ENCODE data around the gene UNC45B. TPM values are rescaled to one million over a fixed set of nuclear protein-coding genes. Genes with fewer than 3 reads are reported as not detected.

UNC45B gene
- total RNA-seq, 4 donors from 2014 or later: 0.14 TPM; not detected in 3

DNA sequence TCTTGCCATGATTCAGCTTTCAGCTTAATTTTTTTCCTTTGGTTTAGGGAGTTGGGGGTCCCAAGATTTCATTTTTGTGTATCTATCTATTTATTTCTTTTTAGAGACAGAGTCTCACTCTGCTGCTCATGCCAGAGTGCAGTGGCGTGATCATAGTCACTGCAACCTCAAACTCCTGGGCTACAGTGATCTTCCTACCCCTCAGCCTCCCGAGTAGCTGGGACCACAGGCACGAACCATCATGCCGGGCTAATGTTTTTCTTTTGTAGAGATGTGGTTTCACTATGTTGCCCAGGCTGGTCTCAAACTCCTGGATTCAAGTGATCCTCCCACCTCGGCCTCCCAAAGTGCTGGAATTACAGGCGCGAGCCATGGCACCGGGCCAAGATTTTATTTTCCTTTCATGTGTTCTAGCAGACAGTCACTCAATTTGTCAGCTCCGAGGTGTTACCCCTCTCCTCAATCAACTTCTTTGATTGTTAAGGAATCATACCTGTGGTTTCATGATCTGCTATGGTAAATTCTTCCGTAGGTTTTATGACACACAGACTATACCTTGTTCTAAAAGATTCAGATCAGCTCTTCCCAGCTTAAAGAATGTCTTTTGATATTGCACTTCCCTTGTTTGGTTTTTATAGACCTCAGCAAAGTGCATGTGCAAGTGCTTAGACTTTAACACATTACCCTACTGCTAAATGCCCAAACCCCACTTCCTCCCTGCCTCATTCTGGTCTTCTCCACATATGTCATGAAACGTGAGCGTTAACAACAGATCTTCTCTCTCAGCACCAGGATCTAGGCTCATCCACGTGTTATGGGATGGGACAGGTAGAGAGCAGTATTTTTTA is 13.0 kb downstream of the UNC45B start:
- in situ Hi-C loops (cut with MboI; ENCODE audit: low pct_ligation_motif_present in 1 of 4, low pct_unique_long_range_greater_than_20kb in 1 of 4, low sequenced_read_pairs in 3 of 4) (loop anchor here in 3 of 4 donors (10.0 to 25.0 kb wide), 3 partner anchors 374 to 577 kb away; partner anchors contain the start of genes SLFN12L (in 3 of the 3) and RASL10B (in 1 of the 3)), intact Hi-C loops (cut with DNase I; ENCODE audit: low total_unique reads) (no loop called here)
- peak overlapping the region in 1 of 4 donors; percentile 6 for H3K27ac ChIP-seq
- H3K4me1 ChIP-seq: no peaks in the 10 kb centered on the region
- no peaks in the 10 kb centered on the region for H3K27me3 ChIP-seq
- DNase-seq: no peak
- no peaks in the 10 kb centered on the region for H3K36me3 ChIP-seq
- WGBS, 2 donors (ENCODE audit: low coverage in 1 of 2): 53 to 59% methylated on average over 10 to 13 of the region's 13 CpGs
- no peaks in the 10 kb centered on the region for H3K9me3 ChIP-seq
- H3K4me3 ChIP-seq: no peak overlapping the region
- TF ChIP-seq POLR2AphosphoS5 (IDR thresholded peaks at IDR 0.05): no peak
- no peak for TF ChIP-seq POLR2A (IDR thresholded peaks at IDR 0.05)
- no peak for TF ChIP-seq EP300 (IDR thresholded peaks at IDR 0.05; ENCODE audit: low read depth)
- TF ChIP-seq, protein P1, sequence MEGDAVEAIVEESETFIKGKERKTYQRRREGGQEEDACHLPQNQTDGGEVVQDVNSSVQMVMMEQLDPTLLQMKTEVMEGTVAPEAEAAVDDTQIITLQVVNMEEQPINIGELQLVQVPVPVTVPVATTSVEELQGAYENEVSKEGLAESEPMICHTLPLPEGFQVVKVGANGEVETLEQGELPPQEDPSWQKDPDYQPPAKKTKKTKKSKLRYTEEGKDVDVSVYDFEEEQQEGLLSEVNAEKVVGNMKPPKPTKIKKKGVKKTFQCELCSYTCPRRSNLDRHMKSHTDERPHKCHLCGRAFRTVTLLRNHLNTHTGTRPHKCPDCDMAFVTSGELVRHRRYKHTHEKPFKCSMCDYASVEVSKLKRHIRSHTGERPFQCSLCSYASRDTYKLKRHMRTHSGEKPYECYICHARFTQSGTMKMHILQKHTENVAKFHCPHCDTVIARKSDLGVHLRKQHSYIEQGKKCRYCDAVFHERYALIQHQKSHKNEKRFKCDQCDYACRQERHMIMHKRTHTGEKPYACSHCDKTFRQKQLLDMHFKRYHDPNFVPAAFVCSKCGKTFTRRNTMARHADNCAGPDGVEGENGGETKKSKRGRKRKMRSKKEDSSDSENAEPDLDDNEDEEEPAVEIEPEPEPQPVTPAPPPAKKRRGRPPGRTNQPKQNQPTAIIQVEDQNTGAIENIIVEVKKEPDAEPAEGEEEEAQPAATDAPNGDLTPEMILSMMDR (IDR thresholded peaks at IDR 0.05): no peak

DNA sequence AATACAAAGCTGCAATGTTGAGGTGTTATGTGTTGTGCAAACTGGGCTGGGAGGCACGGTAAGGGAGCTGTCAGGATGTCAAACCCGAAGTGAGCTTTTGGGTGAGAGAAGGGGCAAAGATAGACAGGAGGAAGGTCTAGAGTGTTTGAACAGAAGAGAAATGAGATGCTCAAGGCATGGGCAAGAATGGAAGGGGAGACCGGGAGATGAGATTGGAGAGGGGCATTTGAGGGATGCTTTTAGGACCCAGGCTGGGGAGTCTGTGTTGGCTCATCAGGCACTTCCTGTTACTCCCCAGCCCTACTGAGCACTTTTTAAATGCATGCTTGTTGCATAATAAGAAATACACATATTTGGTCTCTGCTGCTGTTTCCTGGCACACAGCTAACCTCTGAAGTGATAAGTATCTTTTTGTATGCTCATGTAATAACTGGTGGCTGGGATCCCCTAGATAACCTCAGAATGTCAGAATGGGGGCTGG is 13.7 kb downstream of the UNC45B start:
- Histone ChIP-seq H3K4me3 (no peak overlapping the region), H3K27me3 (no peaks in the 10 kb centered on the region), H3K9me3 (no peaks in the 10 kb centered on the region), H3K27ac (peak overlapping the region in 1 of 4 donors; percentile 6), H3K4me1 (no peaks in the 10 kb centered on the region), H3K36me3 (no peaks in the 10 kb centered on the region)
- intact Hi-C loops (cut with DNase I; ENCODE audit: low total_unique reads): no loop called here
- 69% methylated on average over 3 of the region's 3 CpGs; no CpG with 5 or more reads in 1 of the 2 donors for WGBS, 2 donors (ENCODE audit: low coverage in 1 of 2)
- TF ChIP-seq, protein P1 (IDR thresholded peaks at IDR 0.05): no peak
- TF ChIP-seq EP300 (IDR thresholded peaks at IDR 0.05; ENCODE audit: low read depth): no peak
- no peak for TF ChIP-seq POLR2AphosphoS5 (IDR thresholded peaks at IDR 0.05)
- no peak for TF ChIP-seq POLR2A (IDR thresholded peaks at IDR 0.05)
- no peak for DNase-seq
- in situ Hi-C loops (cut with MboI; ENCODE audit: low pct_ligation_motif_present in 1 of 4, low pct_unique_long_range_greater_than_20kb in 1 of 4, low sequenced_read_pairs in 3 of 4): loop anchor here in 3 of 4 donors (10.0 to 25.0 kb wide), 3 partner anchors 373 to 576 kb away; partner anchors contain the start of genes SLFN12L (in 3 of the 3) and RASL10B (in 1 of the 3)

DNA sequence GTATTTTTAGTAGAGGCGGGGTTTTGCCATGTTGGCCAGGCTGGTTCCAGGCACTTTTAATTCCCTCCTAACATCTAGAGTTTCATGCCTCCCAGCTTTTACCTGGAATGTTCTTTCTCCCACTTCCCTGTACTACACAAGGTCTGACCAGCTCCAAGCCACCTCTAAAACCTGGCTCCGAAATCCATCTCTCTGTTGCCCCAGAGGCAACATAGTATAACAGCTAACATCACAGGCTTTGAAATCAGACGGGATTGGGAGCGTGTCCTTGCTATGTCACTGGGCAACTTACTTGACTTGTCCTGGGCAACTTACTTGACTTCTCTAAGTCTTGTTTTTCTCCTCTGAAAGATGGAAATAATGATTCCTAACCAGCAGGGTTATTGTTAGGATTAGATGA is 15.1 kb downstream of the UNC45B start:
- Histone ChIP-seq H3K9me3 (no peaks in the 10 kb centered on the region), H3K27me3 (no peaks in the 10 kb centered on the region), H3K4me1 (no peaks in the 10 kb centered on the region), H3K4me3 (no peak overlapping the region), H3K27ac (no peak overlapping the region), H3K36me3 (no peaks in the 10 kb centered on the region)
- intact Hi-C loops (cut with DNase I; ENCODE audit: low total_unique reads) (no loop called here), in situ Hi-C loops (cut with MboI; ENCODE audit: low pct_ligation_motif_present in 1 of 4, low pct_unique_long_range_greater_than_20kb in 1 of 4, low sequenced_read_pairs in 3 of 4) (loop anchor here in 3 of 4 donors (10.0 to 25.0 kb wide), 3 partner anchors 372 to 575 kb away; partner anchors contain the start of genes SLFN12L (in 3 of the 3) and RASL10B (in 1 of the 3))
- no peak for TF ChIP-seq POLR2AphosphoS5 (IDR thresholded peaks at IDR 0.05)
- no peak for TF ChIP-seq POLR2A (IDR thresholded peaks at IDR 0.05)
- TF ChIP-seq, protein P1 (IDR thresholded peaks at IDR 0.05): no peak
- no peak for TF ChIP-seq EP300 (IDR thresholded peaks at IDR 0.05; ENCODE audit: low read depth)
- 83 to 87% methylated on average over 3 to 4 of the region's 4 CpGs for WGBS, 2 donors (ENCODE audit: low coverage in 1 of 2)
- no peak for DNase-seq

DNA sequence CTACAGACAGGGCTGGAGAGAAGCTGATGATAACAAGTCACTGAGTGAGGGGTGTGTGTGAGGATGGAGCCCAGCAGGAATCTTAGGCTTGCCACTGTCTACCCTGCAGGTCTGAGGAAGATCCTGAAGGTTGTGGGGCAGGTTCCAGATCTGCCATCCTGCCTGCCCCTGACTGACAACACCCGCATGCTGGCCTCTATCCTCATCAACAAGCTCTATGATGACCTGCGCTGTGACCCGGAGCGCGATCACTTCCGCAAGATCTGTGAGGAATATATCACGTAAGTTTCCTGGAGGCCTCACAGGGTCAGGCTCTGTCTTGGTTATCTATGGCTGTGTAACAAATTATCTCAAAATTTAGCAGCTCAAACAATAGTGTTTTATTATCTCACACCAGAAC is 16.3 kb downstream of the UNC45B start:
- Histone ChIP-seq H3K9me3 (no peaks in the 10 kb centered on the region), H3K4me1 (no peaks in the 10 kb centered on the region), H3K4me3 (no peak overlapping the region), H3K27me3 (no peaks in the 10 kb centered on the region), H3K27ac (no peak overlapping the region), H3K36me3 (no peaks in the 10 kb centered on the region)
- TF ChIP-seq EP300 (IDR thresholded peaks at IDR 0.05; ENCODE audit: low read depth) (no peak), POLR2AphosphoS5 (IDR thresholded peaks at IDR 0.05) (no peak), POLR2A (IDR thresholded peaks at IDR 0.05) (no peak)
- TF ChIP-seq, protein P1 (IDR thresholded peaks at IDR 0.05): no peak
- no peak for DNase-seq
- in situ Hi-C loops (cut with MboI; ENCODE audit: low pct_ligation_motif_present in 1 of 4, low pct_unique_long_range_greater_than_20kb in 1 of 4, low sequenced_read_pairs in 3 of 4): loop anchor here in 3 of 4 donors (10.0 to 25.0 kb wide), 3 partner anchors 371 to 573 kb away; partner anchors contain the start of genes SLFN12L (in 3 of the 3) and RASL10B (in 1 of the 3)
- intact Hi-C loops (cut with DNase I; ENCODE audit: low total_unique reads): no loop called here
- WGBS, 2 donors (ENCODE audit: low coverage in 1 of 2): 94% methylated on average over 7 of the region's 7 CpGs; no CpG with 5 or more reads in 1 of the 2 donors
